Spleen (tissue), 7 donors: ENCODE data around the gene HOXD10.

Experiments used
- CTCF ChIP-seq, 11 experiments: fragments of 200-600 bp in 7 of 11; fragments of 450-650 bp in 4 of 11; sonication (generic) in 4 of 11; IDR thresholded peaks in 8 of 11; conservative IDR thresholded peaks in 3 of 11; 1 replicate in 7 of 11; 2 replicates in 4 of 11; pipeline versions ENCODE4 v1.4.0 to v1.8.0; 2016 to 2021; ENCODE audit warnings: antibody characterized with exemption in 11 of 11, inconsistent platforms in 4 of 11, mild to moderate bottlenecking in 1 of 11
- POLR2AphosphoS5 ChIP-seq, 3 donors: sonication (generic); formaldehyde crosslinking; IDR thresholded peaks; one replicate each; pipeline ENCODE4 v1.5.1; 2017; ENCODE audit warnings: antibody characterized with exemption in 3 of 3
- donor health status: DM: no; HTN: no; CAD: no; lungs with moderate emphysema.
- donor health status: DM: no; HTN: no; CAD: no.
- donor health status: DM: no; HTN: no; CAD: no.

DNA sequence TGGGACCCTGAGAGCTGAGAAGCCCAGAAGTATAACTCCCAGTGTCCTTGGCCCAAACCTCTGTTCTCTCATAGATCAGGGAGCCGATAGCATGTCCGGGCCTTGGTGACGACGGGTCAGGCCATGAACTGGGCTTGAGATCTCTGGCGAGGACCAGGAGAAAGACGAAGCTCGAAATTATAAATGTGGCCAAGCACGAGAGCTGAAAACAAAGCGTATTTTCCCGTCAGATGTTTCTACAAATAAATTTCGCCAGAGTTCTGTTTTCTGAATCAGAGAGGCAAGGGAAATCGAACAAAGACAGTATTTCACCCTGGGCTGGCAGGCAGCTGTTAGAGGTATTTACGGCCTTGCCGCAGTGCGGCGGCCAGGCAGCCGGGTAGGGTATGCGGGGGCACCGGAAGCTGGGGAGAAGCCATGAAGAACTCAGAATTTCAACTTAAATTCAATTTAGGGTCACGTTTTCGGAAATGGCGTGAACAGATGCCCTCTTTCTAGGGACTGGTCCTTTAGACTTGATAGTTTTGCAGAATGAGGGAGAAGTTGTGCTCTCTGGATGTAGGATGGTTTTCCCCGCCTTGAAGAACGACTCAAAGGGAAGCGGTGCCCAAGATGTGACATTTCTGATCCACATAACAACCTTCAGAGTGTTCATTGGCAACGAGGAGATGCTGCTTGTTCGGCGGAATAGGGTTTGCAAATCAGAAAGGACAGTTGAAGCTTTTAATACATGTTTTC is 22.5 kb downstream of the HOXD10 start:
- TF ChIP-seq POLR2AphosphoS5 (IDR thresholded peaks at IDR 0.05) = peak in 1 of 3 donors; percentile 22
- TF ChIP-seq CTCF (IDR thresholded peaks at IDR 0.05 in 8 of 11, conservative IDR thresholded peaks at IDR 0.05 in 3 of 11) = no peak
